ENCODE results near the gene GNG7. TPM values are rescaled to one million over a fixed set of nuclear protein-coding genes. Genes with fewer than 3 reads are reported as not detected.
A peak's percentile ranks its signal among the peaks of the same experiment; 100 is the strongest.

GNG7 gene
- total RNA-seq, 1 experiment from 2014 or later = 1.1 TPM

DNA sequence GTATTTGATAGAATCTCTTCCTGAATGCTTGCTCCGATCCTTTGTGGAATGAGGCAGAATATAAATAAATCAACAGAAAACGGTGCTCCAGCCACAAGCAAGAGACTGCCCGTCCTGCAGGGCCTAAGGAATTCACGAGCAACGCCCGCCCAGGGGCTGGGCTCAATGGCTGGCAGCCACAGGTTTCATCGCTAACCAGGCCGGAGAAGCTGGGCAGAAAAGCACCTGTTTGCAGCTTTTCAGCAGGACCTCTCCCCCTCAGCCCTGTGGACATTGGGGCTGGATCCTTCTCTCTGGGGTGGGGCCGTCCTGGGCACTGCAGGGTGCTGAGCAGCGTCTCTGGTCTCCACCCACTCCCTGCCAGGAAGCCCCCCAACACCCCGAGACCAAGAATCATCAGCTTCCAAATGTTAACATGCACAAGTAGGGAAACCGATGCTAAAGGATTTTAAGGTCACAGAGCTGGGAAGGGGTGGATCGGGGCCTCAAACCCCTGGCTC, 124.1 kb downstream of the GNG7 start:
- Histone ChIP-seq H3F3A (ENCODE audit: low read length, unreplicated experiment) (peaks cover 4% of the 10 kb centered on the region), H3K27ac (ENCODE audit: low read length) (peak overlapping the region; percentile 57), H3K4me2 (ENCODE audit: low read length) (peak overlapping the region; percentile 94), H3K27me3 (ENCODE audit: low read length) (no peaks in the 10 kb centered on the region), H3K36me3 (ENCODE audit: low read depth, low read length) (no peaks in the 10 kb centered on the region), H3K9ac (ENCODE audit: low read length) (peak overlapping the region; percentile 37), H3K79me2 (ENCODE audit: low read length) (no peaks in the 10 kb centered on the region), H2AFZ (ENCODE audit: low read length) (peak overlapping the region; percentile 88), H3K9me2 (replicated peaks; ENCODE audit: low read length) (no peaks in the 10 kb centered on the region), H4K20me1 (ENCODE audit: low read length) (no peaks in the 10 kb centered on the region), H3K9me3 (ENCODE audit: low read length) (no peaks in the 10 kb centered on the region), H3K4me3 (ENCODE audit: low read length) (peak overlapping the region; percentile 70), H3K4me1 (ENCODE audit: insufficient read depth, low read length) (peaks cover 22% of the 10 kb centered on the region)
- TF ChIP-seq EZH2 (IDR thresholded peaks at IDR 0.05; ENCODE audit: low read length, unreplicated experiment) (no peak), EZH2phosphoT487 (IDR thresholded peaks at IDR 0.05; ENCODE audit: borderline replicate concordance, low read length) (no peak)
- TF ChIP-seq, protein P1, sequence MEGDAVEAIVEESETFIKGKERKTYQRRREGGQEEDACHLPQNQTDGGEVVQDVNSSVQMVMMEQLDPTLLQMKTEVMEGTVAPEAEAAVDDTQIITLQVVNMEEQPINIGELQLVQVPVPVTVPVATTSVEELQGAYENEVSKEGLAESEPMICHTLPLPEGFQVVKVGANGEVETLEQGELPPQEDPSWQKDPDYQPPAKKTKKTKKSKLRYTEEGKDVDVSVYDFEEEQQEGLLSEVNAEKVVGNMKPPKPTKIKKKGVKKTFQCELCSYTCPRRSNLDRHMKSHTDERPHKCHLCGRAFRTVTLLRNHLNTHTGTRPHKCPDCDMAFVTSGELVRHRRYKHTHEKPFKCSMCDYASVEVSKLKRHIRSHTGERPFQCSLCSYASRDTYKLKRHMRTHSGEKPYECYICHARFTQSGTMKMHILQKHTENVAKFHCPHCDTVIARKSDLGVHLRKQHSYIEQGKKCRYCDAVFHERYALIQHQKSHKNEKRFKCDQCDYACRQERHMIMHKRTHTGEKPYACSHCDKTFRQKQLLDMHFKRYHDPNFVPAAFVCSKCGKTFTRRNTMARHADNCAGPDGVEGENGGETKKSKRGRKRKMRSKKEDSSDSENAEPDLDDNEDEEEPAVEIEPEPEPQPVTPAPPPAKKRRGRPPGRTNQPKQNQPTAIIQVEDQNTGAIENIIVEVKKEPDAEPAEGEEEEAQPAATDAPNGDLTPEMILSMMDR (conservative IDR thresholded peaks at IDR 0.05; ENCODE audit: low read depth, low read length) = no peak
- BruUV-seq (replicated peaks) = TSS peak; percentile 53
- ATAC-seq (peak; percentile 54), DNase-seq (peak; percentile 52)
- CTCF ChIA-PET = interaction anchor here (0.5 to 2.0 kb wide), 9 partner anchors 33 to 478 kb away, joined by 3 to 12 read pairs (median 3); partner anchors contain the start of gene GADD45B
- POLR2A ChIA-PET (ENCODE audit: unreplicated experiment) = interaction anchor here (0.6 to 2.3 kb wide), 7 partner anchors 29 to 121 kb away, joined by 3 to 19 read pairs (median 7); partner anchors contain the start of gene GADD45B
- intact Hi-C loops (cut with micrococcal nuclease) = no loop called here

DNA sequence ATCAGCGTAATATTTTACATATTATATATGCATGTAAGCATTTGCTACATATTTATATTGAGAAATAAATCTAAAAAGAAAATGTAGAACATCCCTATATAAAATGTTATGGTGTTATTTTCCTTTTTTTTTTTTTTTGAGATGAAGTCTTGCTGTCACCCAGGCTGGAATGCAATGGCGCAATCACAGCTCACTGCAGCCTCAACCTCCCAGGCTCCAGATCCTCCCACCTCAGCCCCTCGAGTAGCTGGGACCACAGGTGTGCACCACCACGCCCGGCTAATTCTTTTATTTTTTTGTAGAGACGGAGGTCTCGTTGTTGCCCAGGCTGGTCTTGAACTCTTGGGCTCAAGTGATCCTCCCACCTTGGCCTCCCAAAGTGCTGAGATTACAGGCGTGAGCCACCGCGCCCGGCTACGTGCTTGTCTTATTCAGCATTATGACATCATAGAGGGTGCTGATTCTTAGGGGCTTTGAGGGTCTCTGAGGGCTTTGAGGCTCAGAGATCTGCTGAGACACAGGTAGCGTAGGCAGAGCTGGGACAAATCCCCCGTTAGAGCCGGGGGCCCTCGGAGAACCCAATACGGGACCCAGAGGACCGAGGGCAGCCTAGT, 124.7 kb downstream of the GNG7 start:
- ChIA-PET CTCF (interaction anchor here (0.7 kb wide), 1 partner anchor 34 kb away, joined by 5 read pairs; no protein-coding TSS in a partner anchor), POLR2A (ENCODE audit: unreplicated experiment) (interaction anchor here (0.6 to 2.3 kb wide), 3 partner anchors 34 to 102 kb away, joined by 3 to 15 read pairs (median 11); partner anchors contain the start of gene GADD45B)
- intact Hi-C loops (cut with micrococcal nuclease) = no loop called here
- Histone ChIP-seq H3K9ac (ENCODE audit: low read length) (peak overlapping the region; percentile 37; the same call in 1 of the 2 replicates), H2AFZ (ENCODE audit: low read length) (peak overlapping the region; percentile 88), H4K20me1 (ENCODE audit: low read length) (no peaks in the 10 kb centered on the region), H3K79me2 (ENCODE audit: low read length) (no peaks in the 10 kb centered on the region), H3K27ac (ENCODE audit: low read length) (peak overlapping the region; percentile 57; the same call in 1 of the 2 replicates), H3K9me2 (replicated peaks; ENCODE audit: low read length) (no peaks in the 10 kb centered on the region), H3K27me3 (ENCODE audit: low read length) (no peaks in the 10 kb centered on the region), H3K4me3 (ENCODE audit: low read length) (peak overlapping the region; percentile 70), H3F3A (ENCODE audit: low read length, unreplicated experiment) (peaks cover 4% of the 10 kb centered on the region), H3K4me1 (ENCODE audit: insufficient read depth, low read length) (peaks cover 22% of the 10 kb centered on the region), H3K4me2 (ENCODE audit: low read length) (peak overlapping the region; percentile 94), H3K36me3 (ENCODE audit: low read depth, low read length) (no peaks in the 10 kb centered on the region), H3K9me3 (ENCODE audit: low read length) (no peaks in the 10 kb centered on the region)
- no TSS peak for BruUV-seq (replicated peaks)
- no peak for DNase-seq
- ATAC-seq = no peak
- no peak for TF ChIP-seq EZH2phosphoT487 (IDR thresholded peaks at IDR 0.05; ENCODE audit: borderline replicate concordance, low read length)
- TF ChIP-seq EZH2 (IDR thresholded peaks at IDR 0.05; ENCODE audit: low read length, unreplicated experiment) = no peak
- TF ChIP-seq, protein P1 (conservative IDR thresholded peaks at IDR 0.05; ENCODE audit: low read depth, low read length) = no peak
